ENCODE results near the gene DGCR8. TPM values are rescaled to one million over a fixed set of nuclear protein-coding genes. Genes with fewer than 3 reads are reported as not detected.

DGCR8 gene
- total and polyA plus RNA-seq, 2 experiments from 2014 or later, result 15.1 to 23.8 TPM

DNA sequence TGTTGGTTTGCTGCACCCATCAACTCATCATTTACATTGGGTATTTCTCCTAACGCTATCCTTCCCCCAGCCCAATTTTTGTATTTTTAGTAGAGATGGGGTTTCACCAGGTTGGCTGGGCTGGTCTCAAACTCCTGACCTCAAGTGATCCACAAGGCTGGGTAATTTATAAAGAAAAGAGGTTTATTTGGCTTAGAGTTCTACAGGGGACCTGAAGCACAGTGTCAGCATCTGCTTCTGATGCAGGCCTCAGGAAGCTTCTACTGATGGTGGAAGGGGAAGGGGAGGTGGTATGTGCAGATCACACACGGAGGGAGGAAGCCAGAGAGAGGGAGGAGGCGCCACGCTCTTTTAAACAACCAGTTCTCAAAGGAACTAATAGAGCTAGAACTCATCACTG, 33.3 kb upstream of the DGCR8 start:
- DNase-seq (ENCODE audit: low read depth in 1 of 2, low spot score in 1 of 2), result no peak

GRCh38 chr22:20051927-20052308, 28.1 kb upstream of the DGCR8 start:
- no peaks in the 10 kb centered on the region for H3K9me3 ChIP-seq (ENCODE audit: low read depth)
- TF ChIP-seq, protein P1, sequence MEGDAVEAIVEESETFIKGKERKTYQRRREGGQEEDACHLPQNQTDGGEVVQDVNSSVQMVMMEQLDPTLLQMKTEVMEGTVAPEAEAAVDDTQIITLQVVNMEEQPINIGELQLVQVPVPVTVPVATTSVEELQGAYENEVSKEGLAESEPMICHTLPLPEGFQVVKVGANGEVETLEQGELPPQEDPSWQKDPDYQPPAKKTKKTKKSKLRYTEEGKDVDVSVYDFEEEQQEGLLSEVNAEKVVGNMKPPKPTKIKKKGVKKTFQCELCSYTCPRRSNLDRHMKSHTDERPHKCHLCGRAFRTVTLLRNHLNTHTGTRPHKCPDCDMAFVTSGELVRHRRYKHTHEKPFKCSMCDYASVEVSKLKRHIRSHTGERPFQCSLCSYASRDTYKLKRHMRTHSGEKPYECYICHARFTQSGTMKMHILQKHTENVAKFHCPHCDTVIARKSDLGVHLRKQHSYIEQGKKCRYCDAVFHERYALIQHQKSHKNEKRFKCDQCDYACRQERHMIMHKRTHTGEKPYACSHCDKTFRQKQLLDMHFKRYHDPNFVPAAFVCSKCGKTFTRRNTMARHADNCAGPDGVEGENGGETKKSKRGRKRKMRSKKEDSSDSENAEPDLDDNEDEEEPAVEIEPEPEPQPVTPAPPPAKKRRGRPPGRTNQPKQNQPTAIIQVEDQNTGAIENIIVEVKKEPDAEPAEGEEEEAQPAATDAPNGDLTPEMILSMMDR (IDR thresholded peaks at IDR 0.05; ENCODE audit: low read depth, low read length), result no peak
- no peak overlapping the region for H3K27ac ChIP-seq

More for the DNA sequence above, 33.3 kb upstream of the DGCR8 start:
- H3K4me1 ChIP-seq (ENCODE audit: low read depth), result no peaks in the 10 kb centered on the region
- H3K27ac ChIP-seq, result no peak overlapping the region
- H3K9me3 ChIP-seq (ENCODE audit: low read depth), result no peaks in the 10 kb centered on the region
- TF ChIP-seq, protein P1 (IDR thresholded peaks at IDR 0.05; ENCODE audit: low read depth, low read length), result no peak
- no peak overlapping the region for H3K4me3 ChIP-seq
- H3K27me3 ChIP-seq, result no peaks in the 10 kb centered on the region
- no peaks in the 10 kb centered on the region for H3K36me3 ChIP-seq

DNA sequence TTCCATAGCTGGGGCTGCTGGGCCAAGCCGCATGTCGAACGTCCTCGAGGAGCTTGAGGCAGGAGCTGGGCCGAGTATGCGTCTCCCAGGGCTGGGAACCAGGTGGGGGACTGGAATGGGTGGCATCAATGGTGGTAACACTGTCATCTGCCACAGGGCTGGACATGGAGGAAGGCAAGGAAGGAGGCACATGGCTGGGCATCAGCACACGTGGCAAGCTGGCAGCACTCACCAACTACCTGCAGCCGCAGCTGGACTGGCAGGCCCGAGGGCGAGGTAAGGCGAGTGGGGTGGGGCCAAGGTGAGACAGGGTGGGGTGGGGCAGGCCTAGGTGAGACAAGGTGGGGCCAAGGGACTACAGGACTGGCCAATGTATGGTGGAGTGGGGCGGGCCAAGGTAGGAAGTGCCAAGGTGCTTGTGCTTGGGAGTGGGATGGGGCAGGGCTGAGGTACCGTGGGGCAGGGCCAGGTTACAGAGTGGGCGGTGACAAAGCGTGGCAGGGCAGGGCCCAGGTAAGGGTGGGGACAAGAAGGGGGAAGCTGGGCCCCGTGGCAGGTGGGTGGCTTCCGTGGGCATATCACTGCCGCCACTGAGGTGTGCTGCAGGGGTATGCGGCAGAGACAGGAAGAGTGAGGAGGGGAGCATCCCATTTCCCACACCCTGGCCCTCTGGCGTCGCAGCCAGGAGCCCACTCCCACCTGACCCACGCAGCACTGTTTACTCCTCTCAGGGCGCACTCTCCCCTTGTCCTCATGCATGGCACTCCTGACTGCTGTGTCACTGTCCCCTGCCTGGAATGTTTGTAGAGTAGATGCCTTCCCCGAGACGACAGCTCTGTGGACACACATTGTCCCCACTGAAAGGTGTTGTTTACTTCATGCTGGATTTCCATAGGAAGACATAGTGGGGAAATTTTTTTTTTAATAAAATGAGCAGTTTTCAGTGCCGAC, 27.5 kb upstream of the DGCR8 start:
- TF ChIP-seq, protein P1 (IDR thresholded peaks at IDR 0.05; ENCODE audit: low read depth, low read length), result no peak
- no peak for DNase-seq (ENCODE audit: low read depth in 1 of 2, low spot score in 1 of 2)
- no peaks in the 10 kb centered on the region for H3K4me1 ChIP-seq (ENCODE audit: low read depth)
- no peaks in the 10 kb centered on the region for H3K36me3 ChIP-seq
- H3K27me3 ChIP-seq, result no peaks in the 10 kb centered on the region
- H3K9me3 ChIP-seq (ENCODE audit: low read depth), result no peaks in the 10 kb centered on the region
- H3K27ac ChIP-seq, result no peak overlapping the region
- no peak overlapping the region for H3K4me3 ChIP-seq

More at GRCh38 chr22:20051927-20052308, 28.1 kb upstream of the DGCR8 start:
- no peak for DNase-seq (ENCODE audit: low read depth in 1 of 2, low spot score in 1 of 2)
- H3K27me3 ChIP-seq, result no peaks in the 10 kb centered on the region
- no peaks in the 10 kb centered on the region for H3K4me1 ChIP-seq (ENCODE audit: low read depth)
- H3K4me3 ChIP-seq, result no peak overlapping the region
- no peaks in the 10 kb centered on the region for H3K36me3 ChIP-seq

- no peaks in the 10 kb centered on the region for H3K27me3 ChIP-seq
- DNase-seq (ENCODE audit: low read depth in 1 of 2, low spot score in 1 of 2), result no peak
- H3K27ac ChIP-seq, result no peak overlapping the region
- H3K9me3 ChIP-seq (ENCODE audit: low read depth), result no peaks in the 10 kb centered on the region
- H3K4me3 ChIP-seq, result no peak overlapping the region
- H3K36me3 ChIP-seq, result no peaks in the 10 kb centered on the region
- TF ChIP-seq, protein P1 (IDR thresholded peaks at IDR 0.05; ENCODE audit: low read depth, low read length), result no peak
- peaks cover 2% of the 10 kb centered on the region for H3K4me1 ChIP-seq (ENCODE audit: low read depth)
Measured at GRCh38 chr22:20053407-20054033, 26.5 kb upstream of the DGCR8 start.

GRCh38 chr22:20054034-20054427, 26.0 kb upstream of the DGCR8 start:
- Histone ChIP-seq H3K9me3 (ENCODE audit: low read depth) (no peaks in the 10 kb centered on the region), H3K36me3 (no peaks in the 10 kb centered on the region), H3K4me3 (no peak overlapping the region), H3K4me1 (ENCODE audit: low read depth) (peaks cover 7% of the 10 kb centered on the region), H3K27me3 (no peaks in the 10 kb centered on the region), H3K27ac (no peak overlapping the region)
- DNase-seq (ENCODE audit: low read depth in 1 of 2, low spot score in 1 of 2), result no peak
- TF ChIP-seq, protein P1 (IDR thresholded peaks at IDR 0.05; ENCODE audit: low read depth, low read length), result no peak

Data from cardiac muscle cell (in vitro differentiated cells and primary cell).